ENCODE measurements around the gene LRRC7.

DNA sequence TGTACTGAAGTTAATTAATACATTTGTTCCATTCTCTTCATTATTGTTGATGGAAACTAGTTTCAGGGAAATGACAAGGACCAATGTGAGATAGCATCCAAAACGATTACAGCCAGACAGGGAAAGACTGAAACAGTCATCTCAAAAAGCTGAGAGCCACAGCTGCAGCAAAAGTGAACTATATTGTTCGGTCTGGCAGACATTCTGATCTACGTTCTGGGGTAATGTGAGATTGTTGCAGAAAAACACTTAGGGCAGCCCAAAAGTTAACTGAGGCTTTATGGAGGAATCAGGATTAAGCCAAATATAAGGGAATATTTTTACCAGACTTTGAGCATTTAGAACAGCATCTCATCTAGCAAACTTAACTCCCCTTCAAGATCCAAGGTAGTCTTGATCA, 524.8 kb downstream of the LRRC7 start:
- TF ChIP-seq CTCF (IDR thresholded peaks at IDR 0.05) = no peak
- TF ChIP-seq POLR2A (IDR thresholded peaks at IDR 0.05) = no peak
- no peak for TF ChIP-seq POLR2AphosphoS5 (IDR thresholded peaks at IDR 0.05)

All from gastroesophageal sphincter (tissue), 3 donors.